H1 (cell line): ENCODE results near the gene RPL12. TPM values are rescaled to one million over a fixed set of nuclear protein-coding genes. Genes with fewer than 3 reads are reported as not detected.
A peak's percentile ranks its signal among the peaks of the same experiment; 100 is the strongest.

Experiments used
- ASH2L ChIP-seq: fragments of 200-600, 300-600 bp; sonication (generic); IDR thresholded peaks from one replicate; pipeline ENCODE4 v1.7.1; 2017; ENCODE audit warnings: low read length
- CBX5 ChIP-seq: fragments of 300-800, 300-1000 bp; sonication (generic); IDR thresholded peaks from 2 replicates; pipeline ENCODE4 v1.7.1; 2016; ENCODE audit warnings: antibody characterized with exemption, low read length, low read depth
- GABPA ChIP-seq: IDR thresholded peaks from 2 replicates; pipeline ENCODE4 v1.6.1; 2011; ENCODE audit warnings: mild to moderate bottlenecking, low read length, moderate library complexity, borderline replicate concordance; ENCODE audit not compliant: insufficient read depth
- GTF2F1 ChIP-seq: IDR thresholded peaks from 2 replicates; pipeline ENCODE4 v1.6.1; 2012; ENCODE audit warnings: low read depth, low read length, improper control_type of control experiment, borderline replicate concordance
- HDAC2 ChIP-seq, 2 experiments: fragments of 300-600 bp in 1 of 2; sonication (generic) in 1 of 2; IDR thresholded peaks; 2 replicates each; pipeline ENCODE4 v1.6.1; 2011 to 2012; ENCODE audit warnings: low read depth in 2 of 2, low read length in 2 of 2, mild to moderate bottlenecking in 2 of 2, moderate library complexity in 2 of 2, borderline replicate concordance in 1 of 2, inconsistent platforms in 1 of 2
- HDAC6 ChIP-seq: IDR thresholded peaks from one replicate; pipeline ENCODE4 v1.7.1; 2012; ENCODE audit warnings: low read depth, mild to moderate bottlenecking, inconsistent platforms, low read length, moderate library complexity
- KDM4A ChIP-seq: IDR thresholded peaks from one replicate; pipeline ENCODE4 v1.7.1; 2012; ENCODE audit warnings: low read depth, mild to moderate bottlenecking, moderate library complexity, low read length, inconsistent platforms; ENCODE audit not compliant: severe bottlenecking
- NANOG ChIP-seq: IDR thresholded peaks from 2 replicates; pipeline ENCODE4 v1.6.1; 2011; ENCODE audit warnings: low read length, low read depth, mild to moderate bottlenecking, inconsistent platforms; ENCODE audit not compliant: insufficient read depth, poor library complexity, severe bottlenecking
- POLR2AphosphoS5 ChIP-seq: IDR thresholded peaks from 2 replicates; pipeline ENCODE4 v1.6.1; 2011; ENCODE audit warnings: low read depth, low read length
- RAD21 ChIP-seq, 2 experiments: IDR thresholded peaks in 1 of 2; conservative IDR thresholded peaks in 1 of 2; 2 replicates each; pipeline ENCODE4 v1.6.1; 2011; ENCODE audit warnings: low read depth in 2 of 2, low read length in 2 of 2, improper control_type of control experiment in 1 of 2, inconsistent platforms in 1 of 2, mild to moderate bottlenecking in 1 of 2, moderate library complexity in 1 of 2
- RBBP5 ChIP-seq: IDR thresholded peaks from 2 replicates; pipeline ENCODE4 v1.7.1; 2012; ENCODE audit warnings: low read depth, mild to moderate bottlenecking, inconsistent platforms, low read length, moderate library complexity, borderline replicate concordance
- RXRA ChIP-seq: IDR thresholded peaks from 2 replicates; pipeline ENCODE4 v1.6.1; 2011; ENCODE audit warnings: low read depth, mild to moderate bottlenecking, low read length, moderate library complexity; ENCODE audit not compliant: insufficient read depth
- SAP30 ChIP-seq: fragments of 300-600 bp; sonication (generic); IDR thresholded peaks from 2 replicates; pipeline ENCODE4 v1.7.1; 2012; ENCODE audit warnings: low read length, moderate library complexity, mild to moderate bottlenecking, inconsistent platforms; ENCODE audit not compliant: insufficient read depth, insufficient replicate concordance
- SIN3A ChIP-seq, 2 experiments: IDR thresholded peaks in 1 of 2; conservative IDR thresholded peaks in 1 of 2; 2 replicates each; pipeline ENCODE4 v1.6.1; 2011 to 2012; ENCODE audit warnings: low read length in 2 of 2, improper control_type of control experiment in 1 of 2, low read depth in 1 of 2, mild to moderate bottlenecking in 1 of 2
- SIRT6 ChIP-seq: IDR thresholded peaks from one replicate; pipeline ENCODE4 v1.7.1; 2012; ENCODE audit warnings: low read length, inconsistent platforms
- SIX5 ChIP-seq: IDR thresholded peaks from 2 replicates; pipeline ENCODE4 v1.6.1; 2011; ENCODE audit warnings: mild to moderate bottlenecking, low read depth, low read length
- SRF ChIP-seq: IDR thresholded peaks from 2 replicates; pipeline ENCODE4 v1.6.1; 2011; ENCODE audit warnings: mild to moderate bottlenecking, low read depth, low read length, moderate library complexity
- TAF1 ChIP-seq: IDR thresholded peaks from 2 replicates; pipeline ENCODE4 v1.6.1; 2011; ENCODE audit warnings: mild to moderate bottlenecking, low read depth, low read length
- TAF7 ChIP-seq: optimal IDR thresholded peaks from 2 replicates; pipeline ENCODE3; 2011; ENCODE audit warnings: low read depth, mild to moderate bottlenecking, inconsistent platforms, low read length, moderate library complexity, borderline replicate concordance
- TBP ChIP-seq: IDR thresholded peaks from 2 replicates; pipeline ENCODE4 v1.6.1; 2011; ENCODE audit warnings: low read depth, low read length, improper control_type of control experiment
- TEAD4 ChIP-seq: IDR thresholded peaks from 2 replicates; pipeline ENCODE4 v1.6.1; 2012; ENCODE audit warnings: low read depth, low read length, inconsistent platforms, mixed read lengths
- polyA plus RNA-seq, 7 experiments: library from polyadenylated mRNA; depleted of rRNA in 3 of 7; stranded (reverse) in 5 of 7; unstranded in 2 of 7; fragments of >200 nt in 5 of 7; fragments of 200-250 nt in 2 of 7; gene quantifications; 1 replicate in 5 of 7; 2 replicates in 1 of 7; 4 replicates in 1 of 7; pipeline versions ENCODE4 v1.2.1 to v1.2.3, GENCODE V29; 2011 to 2013; ENCODE audit warnings: missing spikeins in 2 of 7, mixed read lengths in 2 of 7
- total RNA-seq: library from RNA; stranded (reverse); fragmentation: NEBNext Ultra II Directional; extraction: Animal tissue kit (Norgen Biotek cat#: 25700); gene quantifications from 2 replicates; pipeline ENCODE4 v1.2.1, GENCODE V29; 2021
- TF ChIP-seq, protein P1 (sequence below): IDR thresholded peaks from 2 replicates; pipeline ENCODE4 v1.6.1; 2011; ENCODE audit warnings: low read depth, mild to moderate bottlenecking, low read length; ENCODE audit not compliant: insufficient read depth

The RPL12 gene
- total and polyA plus RNA-seq, 2 of the 8 experiments (the other 6 are each of a cell fraction or from before 2014, with no cell fraction given): 1,993 to 4,892 TPM

DNA sequence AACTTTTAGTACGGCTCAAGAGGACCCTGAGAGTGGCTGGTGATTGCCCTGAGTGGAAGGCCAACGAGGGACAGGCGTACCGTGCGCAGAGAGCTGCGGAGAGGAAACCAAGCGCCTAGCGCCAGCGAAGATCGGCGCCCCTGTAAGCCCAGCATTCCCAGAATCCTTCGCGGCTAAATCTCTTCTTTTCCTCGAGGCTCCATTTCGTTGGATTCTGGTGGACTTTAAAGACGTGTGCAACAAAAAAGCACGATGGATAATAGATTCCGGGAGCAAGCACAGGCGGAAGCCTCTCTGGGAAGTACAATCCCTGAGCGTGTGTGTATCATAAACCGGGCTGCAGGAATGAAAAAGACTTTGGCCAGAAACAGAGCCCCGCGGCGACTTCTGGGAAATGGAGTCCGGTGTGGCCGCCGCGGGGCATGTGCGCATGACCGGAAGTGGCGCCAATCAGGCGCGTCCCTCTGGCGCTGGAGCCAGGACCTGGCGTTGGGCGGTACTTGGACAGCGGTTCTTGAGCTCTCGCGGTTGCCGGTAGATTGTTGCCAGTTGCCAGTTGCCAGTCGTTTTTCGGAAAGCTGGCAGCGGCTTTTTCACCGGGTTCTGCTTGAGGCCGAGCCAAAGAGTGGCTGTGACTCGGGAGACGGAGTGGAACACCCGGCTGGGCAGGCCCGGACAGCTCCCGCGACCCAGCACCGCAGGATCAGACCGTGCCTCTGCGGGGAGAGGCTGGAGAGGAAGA, 27.1 kb downstream of the RPL12 start, which contains the start of gene ZNF79 (continued):
- TF ChIP-seq TAF7 (peak; percentile 86), KDM4A (peak; percentile 81), GABPA (peak; percentile 83; the same call in 1 of the 2 replicates), SRF (peak; percentile 52; the same call in 1 of the 2 replicates), SIRT6 (no peak), TEAD4 (no peak; the same call in 1 of the 2 replicates), RBBP5 (0 out of 2 replicates have a peak, but pooled peaks have one; percentile 31), GTF2F1 (no peak), RAD21 (IDR thresholded peaks at IDR 0.05 in 1 of 2, conservative IDR thresholded peaks at IDR 0.05 in 1 of 2; ENCODE audit: low read depth in 2 of 2, low read length in 2 of 2) (no peak), SIX5 (peak; percentile 53), TBP (peak; percentile 73), SIN3A (conservative IDR thresholded peaks at IDR 0.05 in 1 of 2, IDR thresholded peaks at IDR 0.05 in 1 of 2; ENCODE audit: low read depth in 1 of 2, low read length in 2 of 2) (peak; percentile 96 to 97), CBX5 (no peak), ASH2L (no peak), RXRA (no peak), HDAC2 (IDR thresholded peaks at IDR 0.05; ENCODE audit: borderline replicate concordance in 1 of 2, low read depth in 2 of 2, low read length in 2 of 2) (no peak), HDAC6 (no peak), TAF1 (peak; percentile 79), NANOG (no peak), POLR2AphosphoS5 (peak; percentile 61), SAP30 (no peak)
- TF ChIP-seq, protein P1, sequence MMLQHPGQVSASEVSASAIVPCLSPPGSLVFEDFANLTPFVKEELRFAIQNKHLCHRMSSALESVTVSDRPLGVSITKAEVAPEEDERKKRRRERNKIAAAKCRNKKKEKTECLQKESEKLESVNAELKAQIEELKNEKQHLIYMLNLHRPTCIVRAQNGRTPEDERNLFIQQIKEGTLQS: peak; percentile 75
